ENCODE measurements around the gene ECEL1.

ECEL1 gene

GRCh38 chr2:232483923-232484627, 3.6 kb downstream of the ECEL1 start:
- no peak for DNase-seq (ENCODE audit: low spot score)

DNA sequence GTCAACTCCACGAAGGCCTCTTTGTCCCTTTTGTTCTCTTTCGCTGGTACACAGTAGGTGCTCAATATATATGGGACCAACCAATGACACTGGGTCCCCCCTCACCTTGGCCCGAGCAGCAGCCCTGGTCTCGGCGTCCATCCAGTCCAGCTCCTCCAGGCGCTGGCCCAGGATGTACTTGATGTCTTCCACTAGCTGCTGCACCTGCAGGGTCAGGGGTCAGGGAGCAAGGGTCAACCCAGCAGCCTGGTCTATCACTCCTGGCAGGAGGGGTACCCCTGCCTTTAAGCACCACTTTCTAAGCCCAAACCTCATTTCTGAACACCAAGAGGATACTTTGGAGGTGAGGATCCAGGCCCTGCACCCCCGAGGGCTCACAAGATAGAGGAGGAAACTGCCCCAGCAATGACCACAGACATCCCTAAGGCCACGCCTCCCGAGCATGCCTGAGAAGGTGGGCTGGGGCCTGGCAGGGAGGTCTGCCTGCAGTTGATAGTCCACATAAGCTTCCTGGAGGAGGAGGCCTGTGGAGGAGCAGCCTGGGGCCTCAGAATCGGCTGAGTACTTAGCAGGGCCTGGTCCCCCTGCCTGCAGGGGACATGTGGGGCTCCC, 4.2 kb downstream of the ECEL1 start:
- DNase-seq (ENCODE audit: low spot score): no peak

- no peak for DNase-seq (ENCODE audit: low spot score)
Observed at GRCh38 chr2:232482301-232483238, 5.1 kb downstream of the ECEL1 start.

DNA sequence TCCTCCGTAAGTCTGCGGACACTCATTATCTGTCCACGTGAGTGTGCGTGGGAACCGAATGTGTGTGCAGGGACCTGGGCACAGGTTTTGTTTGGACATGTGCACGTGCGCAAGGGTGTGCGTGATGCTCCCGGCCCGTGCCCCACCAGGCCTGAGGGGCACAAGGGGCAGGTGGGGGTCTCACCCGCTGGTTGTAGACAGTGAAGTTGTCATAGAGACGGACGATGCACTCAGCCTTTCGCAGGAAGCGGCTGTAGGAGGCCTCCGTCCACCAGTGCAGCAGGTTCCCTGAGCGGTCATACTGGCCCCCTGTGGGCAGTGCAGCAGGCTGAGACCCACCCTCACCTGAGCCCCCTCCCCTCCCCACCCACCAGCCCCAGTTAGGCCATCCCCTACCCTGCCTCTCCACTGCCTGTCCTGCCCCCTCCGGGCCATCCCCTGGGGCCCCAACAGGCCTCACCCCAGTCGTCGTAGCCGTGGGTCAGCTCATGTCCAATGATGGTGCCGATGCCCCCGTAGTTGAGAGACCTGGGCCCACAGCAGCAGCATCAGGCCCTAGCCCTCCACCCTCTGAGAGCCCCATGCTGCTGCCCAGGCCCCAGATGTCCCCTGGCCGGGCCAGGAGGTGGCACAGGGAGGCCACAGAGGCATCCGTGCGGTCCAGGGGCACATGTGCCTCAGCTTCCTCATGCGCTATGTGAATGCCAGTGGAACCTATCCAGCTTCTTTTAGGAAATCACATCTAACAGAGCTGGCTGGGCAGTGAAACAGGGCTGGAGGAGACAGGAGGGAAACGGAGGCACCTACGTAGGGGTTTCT, 6.1 kb downstream of the ECEL1 start:
- DNase-seq (ENCODE audit: low spot score): no peak

DNA sequence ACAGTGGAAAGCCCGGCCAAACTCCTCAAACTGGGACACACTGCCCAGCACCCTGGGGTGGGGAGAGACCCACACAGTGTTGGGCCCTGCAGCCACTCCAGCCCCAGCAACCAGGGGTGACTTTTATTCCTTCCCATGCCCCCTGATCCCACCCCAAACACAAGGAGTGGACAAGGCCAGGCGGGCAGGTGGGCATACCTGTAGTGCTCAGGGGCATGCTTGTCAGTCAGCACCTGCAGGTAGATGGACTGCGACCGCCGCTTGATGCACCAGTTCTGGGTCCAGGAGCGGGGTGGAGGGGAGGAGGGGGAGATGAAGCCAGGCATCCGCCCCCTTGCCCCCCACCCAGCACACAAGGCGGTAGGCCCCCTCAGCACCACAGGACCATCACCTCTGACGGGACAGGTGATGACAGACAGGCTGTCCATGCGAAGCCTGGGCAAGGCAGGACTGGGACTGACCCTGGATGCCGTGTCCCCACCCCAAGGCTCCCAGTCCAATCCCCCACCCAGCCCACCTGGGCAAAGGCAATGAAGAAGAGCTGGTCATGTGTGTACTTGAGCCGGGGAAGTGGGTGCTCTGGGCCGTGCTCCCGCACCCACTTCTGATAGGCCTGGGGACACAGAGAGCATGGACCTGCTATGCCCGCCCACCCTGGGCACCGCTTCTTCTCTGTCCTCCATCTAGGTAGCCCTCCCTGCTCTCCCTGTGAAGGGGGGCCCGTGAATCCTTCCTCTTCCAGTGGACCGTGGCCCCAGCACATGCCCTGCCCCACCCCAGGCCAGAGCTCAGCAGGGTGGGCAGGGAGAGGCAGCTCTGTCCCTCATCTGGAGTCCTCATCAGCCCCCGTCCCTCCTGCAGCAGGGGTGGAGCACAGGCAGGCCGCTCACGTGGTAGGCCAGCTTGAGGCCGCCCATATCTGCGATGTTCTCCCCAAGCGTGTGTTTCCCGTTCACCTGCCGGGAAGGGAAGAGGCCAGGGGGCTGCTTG, 7.1 kb downstream of the ECEL1 start:
- DNase-seq (ENCODE audit: low spot score): no peak

GRCh38 chr2:232479341-232480200, 8.1 kb downstream of the ECEL1 start:
- DNase-seq (ENCODE audit: low spot score): no peak

- no peak for DNase-seq (ENCODE audit: low spot score)
Observed at GRCh38 chr2:232478571-232479340, 8.9 kb downstream of the ECEL1 start.

DNA sequence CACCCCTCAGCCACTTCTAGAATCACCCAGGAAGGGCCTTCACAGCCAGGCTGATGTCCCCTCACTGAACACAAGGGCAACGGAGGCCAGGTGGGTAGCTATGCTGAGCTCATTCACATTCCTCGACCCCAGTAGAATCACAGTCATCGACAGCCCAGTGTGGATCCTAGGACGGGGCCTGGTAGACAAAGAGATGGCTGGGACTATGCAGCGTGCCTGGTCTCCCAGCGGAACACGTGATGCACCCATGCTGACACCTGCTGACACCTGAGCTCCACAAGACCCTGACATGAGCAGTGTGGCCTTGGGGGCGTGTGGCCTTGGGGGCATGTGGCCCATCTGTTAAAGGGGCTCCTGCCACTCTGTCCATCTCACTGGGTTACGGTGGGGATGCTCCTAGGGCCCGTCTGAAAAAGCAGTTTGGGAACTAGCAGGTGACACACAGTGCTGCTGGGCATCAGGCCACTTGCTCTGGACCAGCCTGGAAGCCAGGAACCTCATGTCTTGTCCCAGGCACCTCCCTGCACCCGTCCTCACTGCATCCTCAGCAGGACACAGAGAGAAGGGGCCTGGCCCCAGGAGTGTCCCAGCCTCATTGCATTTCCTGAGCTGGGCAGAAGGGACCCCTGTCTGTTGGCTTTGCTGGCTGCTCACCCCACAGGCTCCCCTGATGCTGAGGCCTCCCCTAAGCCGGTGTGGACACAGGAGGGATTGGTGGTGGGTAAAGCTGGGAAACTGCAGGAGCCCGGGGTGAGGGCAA, 9.7 kb downstream of the ECEL1 start:
- DNase-seq (ENCODE audit: low spot score): no peak

- no peak for DNase-seq (ENCODE audit: low spot score)
Observed at GRCh38 chr2:232476791-232477190, 10.8 kb downstream of the ECEL1 start.

DNA sequence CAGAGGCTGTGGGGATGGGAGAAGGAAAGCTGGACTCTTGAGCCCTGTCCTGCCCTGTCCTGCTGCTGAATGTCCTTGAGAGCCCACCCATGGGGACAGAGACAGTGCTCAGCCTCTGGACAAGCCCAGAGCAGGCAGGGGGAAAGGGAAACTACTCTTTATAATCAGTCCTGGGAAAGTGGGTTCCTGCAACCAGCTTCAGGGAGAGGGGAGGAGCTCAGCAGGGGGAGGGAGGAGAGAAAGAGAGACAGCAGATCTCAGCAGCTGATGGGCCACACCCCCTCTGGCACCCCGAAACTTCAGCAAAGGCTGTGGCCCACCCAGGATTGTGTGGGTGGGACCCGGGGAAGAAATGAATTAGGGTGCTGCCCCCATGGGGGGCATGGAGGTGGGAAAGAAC, 11.6 kb downstream of the ECEL1 start:
- DNase-seq (ENCODE audit: low spot score): no peak

- no peak for DNase-seq (ENCODE audit: low spot score)
Observed at GRCh38 chr2:232473467-232473890, 14.2 kb downstream of the ECEL1 start.

DNA sequence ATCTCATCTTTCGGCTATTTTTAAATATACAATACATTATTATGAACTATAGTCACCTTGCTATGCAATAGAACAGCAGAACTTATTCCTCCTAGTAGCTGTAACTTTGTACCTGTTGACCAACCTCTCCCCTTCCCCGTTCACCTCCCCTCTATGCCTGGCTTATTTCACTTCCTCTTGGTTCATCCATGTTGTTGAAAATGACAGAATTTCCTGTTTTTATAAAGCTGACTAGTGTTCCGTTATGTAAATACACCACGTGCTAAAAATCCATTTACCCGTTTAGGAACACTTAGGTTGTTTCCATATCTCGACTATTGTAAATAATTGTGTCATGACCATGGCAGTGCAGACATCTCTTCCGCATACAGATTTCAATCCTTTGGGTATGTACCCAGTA, 21.4 kb downstream of the ECEL1 start:
- DNase-seq (ENCODE audit: low spot score): no peak

- no peak for DNase-seq (ENCODE audit: low spot score)
Observed at GRCh38 chr2:232465061-232465460, 22.6 kb downstream of the ECEL1 start.

GRCh38 chr2:232464544-232464885, 23.1 kb downstream of the ECEL1 start:
- no peak for DNase-seq (ENCODE audit: low spot score)

DNA sequence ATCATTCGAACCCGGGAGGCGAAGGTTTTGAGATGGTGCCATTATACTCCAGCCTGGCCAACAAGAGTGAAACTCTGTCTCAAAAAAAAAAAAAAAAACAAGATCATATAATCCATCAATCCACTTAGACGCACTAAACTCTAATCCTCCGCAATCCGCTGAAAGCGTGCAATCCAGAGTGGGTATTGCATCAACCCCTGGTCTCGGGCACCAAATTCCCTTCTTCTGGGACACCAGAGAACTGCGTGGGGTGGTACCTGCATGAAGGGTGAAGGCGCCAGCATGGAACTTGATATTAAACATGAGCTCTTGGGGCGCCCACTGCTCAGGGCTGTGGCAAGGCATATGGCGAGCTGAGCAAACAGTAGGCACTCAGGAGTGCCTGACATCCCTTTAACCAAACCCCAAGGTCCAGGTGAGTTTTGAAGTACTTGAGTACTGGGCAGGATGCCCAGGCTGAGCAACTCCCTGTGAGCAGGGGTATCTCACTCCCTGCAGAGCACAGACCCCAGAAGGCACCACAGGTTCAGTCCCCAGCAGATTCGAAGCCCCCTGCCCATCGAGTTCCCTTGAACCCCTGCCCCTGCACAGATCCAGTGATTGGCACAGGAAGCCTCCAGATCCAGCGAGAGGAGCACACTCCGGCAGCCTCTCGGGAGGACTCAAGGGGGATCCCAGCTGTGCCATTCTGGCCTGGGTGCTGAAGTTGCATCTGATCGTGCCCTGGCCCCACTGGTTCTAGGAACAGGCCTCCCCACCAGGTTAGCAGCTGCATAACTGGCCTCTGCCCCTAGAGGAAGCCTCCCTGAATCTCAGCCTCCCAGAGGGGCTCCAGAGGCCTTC, 23.7 kb downstream of the ECEL1 start:
- DNase-seq (ENCODE audit: low spot score): no peak

GRCh38 chr2:232460171-232460570, 27.5 kb downstream of the ECEL1 start:
- DNase-seq (ENCODE audit: low spot score): no peak

DNA sequence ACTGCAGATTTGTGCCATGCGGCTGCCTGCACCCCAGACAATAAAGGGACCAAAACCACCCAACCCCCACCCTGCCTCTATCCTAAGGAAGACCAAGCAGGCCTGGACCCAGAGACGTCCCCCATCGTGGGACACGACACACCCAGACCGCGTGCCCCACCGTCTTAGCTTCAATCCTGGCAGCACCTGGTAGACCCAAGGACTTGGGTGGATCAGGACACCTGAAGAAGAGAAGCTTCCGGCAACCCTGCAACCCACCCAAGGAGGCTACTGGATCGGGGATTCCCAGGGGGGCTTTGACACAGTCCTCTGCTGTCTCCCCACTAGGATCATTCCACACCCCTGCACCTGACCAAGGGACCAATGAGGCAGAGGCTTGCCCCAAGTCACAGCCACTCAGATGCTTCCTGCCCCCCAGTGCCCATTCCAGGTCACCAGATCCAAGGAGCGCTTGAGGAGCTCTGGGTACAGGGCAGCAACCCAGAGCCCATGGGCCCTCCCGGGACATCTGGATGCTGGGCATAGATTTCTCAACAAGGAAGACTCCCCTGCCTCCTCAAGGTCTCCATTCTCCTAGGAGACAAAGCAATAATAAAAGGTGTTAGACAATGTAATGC, 28.1 kb downstream of the ECEL1 start:
- no peak for DNase-seq (ENCODE audit: low spot score)

All from HuH-7.5 (cell line).